DMS114 treated with DMSO at 0.1 percent for 48 hours (cell line): Measurements from ENCODE around the gene ADCK2.
"Not testable (repeated sequence)": the region's sequence is repeated elsewhere in the genome, so short reads cannot be mapped to it uniquely, and the experiment has no call there.

Experiments used
- DNase-seq: peaks from one replicate; lab custom pipeline; 2025; ENCODE audit not compliant: unreplicated experiment; lab: John Stamatoyannopoulos, UW

Gene ADCK2

GRCh38 chr7:140645166-140645900, 27.4 kb upstream of the ADCK2 start:
- DNase-seq = no peak

GRCh38 chr7:140646931-140647647, 25.7 kb upstream of the ADCK2 start:
- peak; percentile 33 for DNase-seq

GRCh38 chr7:140649556-140650205, 23.1 kb upstream of the ADCK2 start:
- no peak for DNase-seq

- DNase-seq = no peak
Measured at GRCh38 chr7:140650367-140650766, 22.4 kb upstream of the ADCK2 start.

GRCh38 chr7:140653319-140654108, 19.2 kb upstream of the ADCK2 start:
- peak; percentile 58 for DNase-seq

GRCh38 chr7:140654109-140654387, 18.7 kb upstream of the ADCK2 start:
- DNase-seq = no peak

GRCh38 chr7:140654661-140655060, 18.1 kb upstream of the ADCK2 start:
- DNase-seq = no peak

GRCh38 chr7:140655511-140656408, 17.0 kb upstream of the ADCK2 start:
- DNase-seq = no peak

- no peak for DNase-seq
Measured at GRCh38 chr7:140656548-140657515, 15.9 kb upstream of the ADCK2 start.

- no peak for DNase-seq
Measured at GRCh38 chr7:140657891-140658290, 14.9 kb upstream of the ADCK2 start.

- no peak for DNase-seq
Measured at GRCh38 chr7:140659856-140660255, 12.9 kb upstream of the ADCK2 start.

- DNase-seq = no peak
Measured at GRCh38 chr7:140661124-140661523, 11.6 kb upstream of the ADCK2 start.

- DNase-seq = not testable (repeated sequence)
Measured at GRCh38 chr7:140662938-140663337, 9.8 kb upstream of the ADCK2 start.

- no peak for DNase-seq
Measured at GRCh38 chr7:140667476-140667875, 5.3 kb upstream of the ADCK2 start.

- DNase-seq = no peak
Measured at GRCh38 chr7:140668641-140669040, 4.1 kb upstream of the ADCK2 start.

GRCh38 chr7:140669352-140669751, 3.4 kb upstream of the ADCK2 start:
- DNase-seq = no peak

- DNase-seq = not testable (repeated sequence)
Measured at GRCh38 chr7:140669862-140670261, 2.9 kb upstream of the ADCK2 start.

GRCh38 chr7:140670343-140670935, 2.3 kb upstream of the ADCK2 start:
- no peak for DNase-seq

GRCh38 chr7:140671966-140672365, 779 bp upstream of the ADCK2 start:
- no peak for DNase-seq
